HFF-Myc (cell line): ENCODE measurements around the gene TEX14.
A peak's percentile ranks its signal among the peaks of the same experiment; 100 is the strongest.

Source experiments
- DNase-seq: peaks from one replicate; pipeline ENCODE4 v3.0.0-alpha.2; 2011; ENCODE audit warnings: low read depth; ENCODE audit errors: extremely low read depth
- H3K4me3 ChIP-seq: replicated peaks from 2 replicates; pipeline ENCODE4 v1.5.1; 2011; ENCODE audit warnings: low read depth, mild to moderate bottlenecking, control low read depth, low read length
- CTCF ChIP-seq: IDR thresholded peaks from 2 replicates; pipeline ENCODE4 v1.5.1; 2012; ENCODE audit warnings: mild to moderate bottlenecking, low read depth, low read length, control low read depth; ENCODE audit errors: missing control alignments

The TEX14 gene

GRCh38 chr17:58577696-58578095 is 114.1 kb downstream of the TEX14 start:
- TF ChIP-seq CTCF, result peak; percentile 81
- H3K4me3 ChIP-seq, result no peak overlapping the region
- peak; percentile 14 for DNase-seq

- no peak overlapping the region for H3K4me3 ChIP-seq
- DNase-seq, result no peak
- no peak for TF ChIP-seq CTCF
Measured at GRCh38 chr17:58576679-58577367, 115.0 kb downstream of the TEX14 start.

- no peak for TF ChIP-seq CTCF
- peak; percentile 27 for DNase-seq
- no peak overlapping the region for H3K4me3 ChIP-seq
Measured at GRCh38 chr17:58575511-58575910, 116.3 kb downstream of the TEX14 start.

GRCh38 chr17:58574025-58574424 is 117.8 kb downstream of the TEX14 start:
- H3K4me3 ChIP-seq, result no peak overlapping the region
- no peak for DNase-seq
- TF ChIP-seq CTCF, result no peak

- no peak for TF ChIP-seq CTCF
- DNase-seq, result no peak
- H3K4me3 ChIP-seq, result no peak overlapping the region
Measured at GRCh38 chr17:58572846-58573245, 119.0 kb downstream of the TEX14 start.

- no peak overlapping the region for H3K4me3 ChIP-seq
- no peak for DNase-seq
- no peak for TF ChIP-seq CTCF
Measured at GRCh38 chr17:58570758-58571157, 121.1 kb downstream of the TEX14 start.

- no peak overlapping the region for H3K4me3 ChIP-seq
- no peak for DNase-seq
Measured at GRCh38 chr17:58569196-58569595, 122.6 kb downstream of the TEX14 start.

More at GRCh38 chr17:58569196-58569595, 122.6 kb downstream of the TEX14 start:
- TF ChIP-seq CTCF, result no peak
